ENCODE data around the gene PSMB3. TPM values are rescaled to one million over a fixed set of nuclear protein-coding genes. Genes with fewer than 3 reads are reported as not detected.

Gene PSMB3
- total RNA-seq, 1 donor, result 328 TPM

- H3K4me3 ChIP-seq (ENCODE audit: low read depth, low read length), result no peak overlapping the region
- TF ChIP-seq, protein P1, sequence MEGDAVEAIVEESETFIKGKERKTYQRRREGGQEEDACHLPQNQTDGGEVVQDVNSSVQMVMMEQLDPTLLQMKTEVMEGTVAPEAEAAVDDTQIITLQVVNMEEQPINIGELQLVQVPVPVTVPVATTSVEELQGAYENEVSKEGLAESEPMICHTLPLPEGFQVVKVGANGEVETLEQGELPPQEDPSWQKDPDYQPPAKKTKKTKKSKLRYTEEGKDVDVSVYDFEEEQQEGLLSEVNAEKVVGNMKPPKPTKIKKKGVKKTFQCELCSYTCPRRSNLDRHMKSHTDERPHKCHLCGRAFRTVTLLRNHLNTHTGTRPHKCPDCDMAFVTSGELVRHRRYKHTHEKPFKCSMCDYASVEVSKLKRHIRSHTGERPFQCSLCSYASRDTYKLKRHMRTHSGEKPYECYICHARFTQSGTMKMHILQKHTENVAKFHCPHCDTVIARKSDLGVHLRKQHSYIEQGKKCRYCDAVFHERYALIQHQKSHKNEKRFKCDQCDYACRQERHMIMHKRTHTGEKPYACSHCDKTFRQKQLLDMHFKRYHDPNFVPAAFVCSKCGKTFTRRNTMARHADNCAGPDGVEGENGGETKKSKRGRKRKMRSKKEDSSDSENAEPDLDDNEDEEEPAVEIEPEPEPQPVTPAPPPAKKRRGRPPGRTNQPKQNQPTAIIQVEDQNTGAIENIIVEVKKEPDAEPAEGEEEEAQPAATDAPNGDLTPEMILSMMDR (IDR thresholded peaks at IDR 0.05; ENCODE audit: insufficient read depth, low read depth, low read length), result no peak
- no peak for DNase-seq (ENCODE audit: low read depth)
These were observed 20.8 kb upstream of the PSMB3 start for GRCh38 chr17:38731526-38732294.

GRCh38 chr17:38732376-38733281, 19.9 kb upstream of the PSMB3 start:
- no peak overlapping the region for H3K4me3 ChIP-seq (ENCODE audit: low read depth, low read length)
- TF ChIP-seq, protein P1 (IDR thresholded peaks at IDR 0.05; ENCODE audit: insufficient read depth, low read depth, low read length), result no peak
- no peak for DNase-seq (ENCODE audit: low read depth)

DNA sequence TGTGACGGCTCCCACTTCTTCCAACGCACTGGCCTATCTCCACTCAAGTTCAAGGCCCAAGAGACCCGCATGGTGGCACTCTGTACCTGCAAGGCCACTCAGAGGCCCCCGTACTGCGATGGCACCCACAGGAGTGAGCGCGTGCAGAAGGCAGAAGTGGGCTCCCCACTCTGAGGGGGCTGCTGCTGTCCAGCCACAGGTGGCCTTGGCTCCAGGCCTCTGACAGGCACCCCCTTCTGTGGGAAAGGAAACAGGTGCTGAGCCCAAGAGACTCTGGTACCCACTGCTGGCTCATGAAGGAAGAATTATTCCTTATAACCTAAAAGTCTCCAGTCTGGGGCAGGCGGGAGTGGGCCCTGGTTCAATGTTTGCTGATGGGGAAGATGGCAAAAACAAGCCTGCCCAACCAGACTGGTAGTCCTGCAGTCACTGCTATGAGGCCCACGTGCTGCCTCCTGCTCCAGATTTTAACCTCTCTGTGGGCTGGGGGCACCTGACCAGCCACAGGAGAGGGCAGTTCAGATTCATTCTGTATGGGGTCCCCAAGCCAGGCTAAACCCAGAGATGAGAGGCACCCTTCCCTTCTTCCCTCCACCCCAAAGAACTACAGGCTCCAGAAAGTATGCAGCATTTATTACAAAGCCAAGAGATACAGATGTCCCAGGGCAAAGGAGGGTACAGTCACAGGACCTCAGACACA, 19.1 kb upstream of the PSMB3 start:
- TF ChIP-seq, protein P1 (IDR thresholded peaks at IDR 0.05; ENCODE audit: insufficient read depth, low read depth, low read length), result no peak
- no peak overlapping the region for H3K4me3 ChIP-seq (ENCODE audit: low read depth, low read length)
- no peak for DNase-seq (ENCODE audit: low read depth)

DNA sequence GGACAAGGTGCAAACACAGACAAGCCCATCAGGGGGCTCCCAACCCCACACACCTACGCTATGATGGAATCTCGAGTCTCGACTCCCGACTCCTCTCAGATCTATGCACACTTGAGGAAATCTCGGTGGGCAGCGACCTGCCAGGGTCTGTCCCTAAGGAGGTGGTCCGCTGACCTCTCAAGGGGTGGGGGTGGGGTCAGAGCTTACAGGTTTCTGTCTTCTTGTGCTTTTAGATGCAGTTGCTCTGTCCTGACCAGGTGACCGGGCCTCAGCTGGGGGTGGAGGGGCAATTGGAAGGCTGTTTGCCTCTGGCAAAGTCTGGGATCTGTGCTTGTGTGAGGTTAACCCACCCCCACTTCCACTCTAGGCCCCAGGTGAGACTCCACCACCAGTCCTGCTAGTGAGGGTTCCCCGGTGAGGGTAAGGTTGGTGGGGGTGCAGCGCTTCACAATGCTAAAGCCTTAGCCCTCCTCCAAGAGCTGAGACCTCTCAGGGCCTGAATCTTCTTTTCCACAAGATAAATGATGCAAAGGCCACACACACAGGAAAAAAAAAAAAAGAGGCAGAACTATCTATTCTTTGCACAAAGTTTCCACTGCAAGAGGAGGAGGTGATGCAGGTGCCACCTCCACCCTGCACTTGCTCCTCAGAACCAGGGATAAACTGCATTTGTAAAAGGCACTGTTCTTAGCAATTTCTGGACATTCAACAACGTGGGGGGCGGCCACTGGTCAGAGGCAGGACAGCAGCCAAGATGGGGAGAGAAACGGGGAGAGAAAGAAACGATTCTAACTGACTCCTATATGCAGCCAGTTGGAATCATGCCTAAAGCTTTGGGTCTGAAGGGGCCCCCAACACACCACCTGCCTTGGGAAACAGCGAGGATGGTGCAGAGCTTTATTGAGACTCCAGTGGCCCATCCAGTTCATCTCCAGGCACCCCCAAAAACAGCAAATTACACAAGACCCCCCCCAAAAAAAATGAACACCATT, 18.3 kb upstream of the PSMB3 start:
- TF ChIP-seq, protein P1 (IDR thresholded peaks at IDR 0.05; ENCODE audit: insufficient read depth, low read depth, low read length), result peak; percentile 2
- no peak overlapping the region for H3K4me3 ChIP-seq (ENCODE audit: low read depth, low read length)
- no peak for DNase-seq (ENCODE audit: low read depth)

- H3K4me3 ChIP-seq (ENCODE audit: low read depth, low read length), result no peak overlapping the region
- TF ChIP-seq, protein P1 (IDR thresholded peaks at IDR 0.05; ENCODE audit: insufficient read depth, low read depth, low read length), result peak; percentile 90
- peak; percentile 24 for DNase-seq (ENCODE audit: low read depth)
These were observed 17.2 kb upstream of the PSMB3 start for GRCh38 chr17:38735161-38735997.

All from fibroblast of villous mesenchyme (primary cell).